GM23248 (cell line): ENCODE results near the gene CHMP3. TPM values are rescaled to one million over a fixed set of nuclear protein-coding genes. Genes with fewer than 3 reads are reported as not detected.
"Not testable (repeated sequence)": the region's sequence is repeated elsewhere in the genome, so short reads cannot be mapped to it uniquely, and the experiment has no call there.

Experiments used
- DNase-seq: peaks from one replicate; pipeline ENCODE4 v3.0.0-alpha.2; 2015
- H2AFZ ChIP-seq: fragments of 200-600 bp; sonication (generic); 2 replicates; pipeline ENCODE4 v1.6.1; 2016; ENCODE audit warnings: antibody characterized with exemption
- H3F3A ChIP-seq: fragments of 200-600 bp; sonication (generic); 2 replicates; pipeline ENCODE4 v1.6.1; 2016; ENCODE audit warnings: mild to moderate bottlenecking, antibody characterized with exemption, mixed run types; ENCODE audit not compliant: insufficient read depth
- H3K27ac ChIP-seq: fragments of 200-600 bp; sonication (generic); 2 replicates; pipeline ENCODE4 v1.5.1; 2016; ENCODE audit warnings: mild to moderate bottlenecking
- H3K27me3 ChIP-seq: fragments of 200-600 bp; sonication (generic); replicated peaks from 2 replicates; pipeline ENCODE4 v1.6.1; 2016; ENCODE audit warnings: mild to moderate bottlenecking; ENCODE audit not compliant: insufficient read depth
- H3K36me3 ChIP-seq: fragments of 200-600 bp; sonication (generic); 2 replicates; pipeline ENCODE4 v1.6.1; 2016; ENCODE audit warnings: low read depth, mild to moderate bottlenecking
- H3K4me1 ChIP-seq: fragments of 200-600 bp; sonication (generic); 2 replicates; pipeline ENCODE4 v1.6.1; 2016; ENCODE audit warnings: mild to moderate bottlenecking; ENCODE audit not compliant: insufficient read depth
- H3K4me2 ChIP-seq: fragments of 200-600 bp; sonication (generic); one replicate; pipeline ENCODE4 v1.6.1; 2016; ENCODE audit warnings: mild to moderate bottlenecking; ENCODE audit not compliant: unreplicated experiment
- H3K4me3 ChIP-seq: fragments of 200-600 bp; sonication (generic); 2 replicates; pipeline ENCODE4 v1.5.1; 2016; ENCODE audit warnings: mild to moderate bottlenecking
- H3K79me2 ChIP-seq: fragments of 200-600 bp; sonication (generic); 2 replicates; pipeline ENCODE4 v1.6.1; 2016; ENCODE audit warnings: mild to moderate bottlenecking; ENCODE audit not compliant: insufficient read depth
- H3K9ac ChIP-seq: fragments of 200-600 bp; sonication (generic); 2 replicates; pipeline ENCODE4 v1.6.1; 2016; ENCODE audit warnings: mild to moderate bottlenecking
- H3K9me2 ChIP-seq: fragments of 200-600 bp; sonication (generic); 2 replicates; pipeline ENCODE4 v1.6.1; 2016; ENCODE audit warnings: mixed run types, mild to moderate bottlenecking, moderate library complexity; ENCODE audit not compliant: insufficient read depth
- H3K9me3 ChIP-seq: fragments of 200-600 bp; sonication (generic); one replicate; pipeline ENCODE4 v1.6.1; 2017; ENCODE audit warnings: low read depth
- H4K20me1 ChIP-seq: fragments of 200-600 bp; sonication (generic); 2 replicates; pipeline ENCODE4 v1.6.0; 2016; ENCODE audit not compliant: insufficient read depth
- EZH2 ChIP-seq: fragments of 200-600 bp; sonication (generic); IDR thresholded peaks from 2 replicates; pipeline ENCODE4 v1.6.1; 2018; ENCODE audit warnings: antibody characterized with exemption, mild to moderate bottlenecking; ENCODE audit not compliant: insufficient read depth, poor library complexity, severe bottlenecking
- EZH2phosphoT487 ChIP-seq: fragments of 200-600 bp; sonication (generic); IDR thresholded peaks from 2 replicates; pipeline ENCODE4 v1.6.1; 2018; ENCODE audit warnings: antibody characterized with exemption, moderate library complexity, mild to moderate bottlenecking, low read depth; ENCODE audit not compliant: insufficient read depth
- WGBS, 2 experiments: methylation state at CpG; one replicate each; pipeline ENCODE4 v1.1.6; 2015 to 2017; ENCODE audit warnings: low lambda C conversion rate in 2 of 2, low coverage in 1 of 2; ENCODE audit errors: missing lambda C conversion rate in 2 of 2; 5-methylcytosine and 5-hydroxymethylcytosine counted together
- in situ Hi-C: fragments of 300-500 bp; cut with MboI; formaldehyde crosslinking; loops from 2 replicates; pipeline ENCODE4 v1.15.0; 2020
- polyA plus RNA-seq: library from polyadenylated mRNA; unstranded; fragments of >200 nt; fragmentation: Nextera tagmentation; extraction: Ambion mirVana; gene quantifications from 2 replicates; pipeline ENCODE4 v1.2.1, GENCODE V29; 2016
- total RNA-seq: library from RNA; depleted of rRNA; stranded (reverse); fragments of >200 nt; shearing (Covaris generic); gene quantifications from 2 replicates; pipeline ENCODE4 v1.2.3, GENCODE V29; 2014

The CHMP3 gene
- total and polyA plus RNA-seq, 2 experiments from 2014 or later = 74.5 to 81.2 TPM

DNA sequence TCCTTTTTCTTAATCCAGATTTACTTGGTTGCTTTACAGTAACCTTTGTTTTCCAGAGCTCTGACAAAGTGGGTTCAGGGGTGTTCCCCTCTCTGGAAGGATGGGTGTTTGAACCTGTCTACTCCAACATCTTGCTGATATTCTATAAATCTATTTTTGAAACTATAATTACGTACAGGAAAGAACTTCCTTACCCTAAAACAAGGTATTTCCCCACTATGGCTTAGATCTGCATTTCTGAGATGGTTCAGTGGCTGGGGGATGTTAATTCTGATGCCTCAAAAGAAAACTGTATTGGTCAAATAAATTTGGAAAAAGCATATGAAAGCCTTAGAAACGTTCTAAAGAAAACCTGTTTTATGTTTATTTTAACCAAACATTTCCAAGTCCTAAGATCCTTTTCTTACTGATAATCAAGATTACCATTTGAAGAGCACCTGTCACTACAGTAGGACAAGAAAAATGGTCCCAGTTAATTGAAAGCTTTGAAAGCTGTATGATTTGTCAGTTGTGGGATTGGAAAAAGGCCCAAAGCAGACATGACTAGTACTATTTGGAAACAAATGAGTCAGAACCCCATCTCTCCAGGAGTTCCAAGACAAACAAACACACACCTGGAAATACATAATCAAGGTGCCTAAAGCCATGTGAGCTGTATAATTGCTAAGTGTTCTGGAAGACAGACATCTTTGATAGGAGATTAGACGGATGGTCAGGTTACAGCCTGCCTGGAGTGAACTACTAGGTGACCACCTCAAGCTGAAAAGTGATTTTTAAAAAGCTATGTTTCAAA is 64.6 kb downstream of the CHMP3 start:
- in situ Hi-C loops = no loop called here
- Histone ChIP-seq H3K9me3 (no peaks in the 10 kb centered on the region), H4K20me1 (no peaks in the 10 kb centered on the region), H3K79me2 (peaks cover 35% of the 10 kb centered on the region), H3K4me3 (no peak overlapping the region), H3K27me3 (no peaks in the 10 kb centered on the region), H3K9ac (no peak overlapping the region), H3K36me3 (peaks cover 54% of the 10 kb centered on the region), H3K4me2 (no peak overlapping the region), H2AFZ (no peak overlapping the region), H3F3A (peaks cover 8% of the 10 kb centered on the region), H3K27ac (no peak overlapping the region), H3K9me2 (no peaks in the 10 kb centered on the region), H3K4me1 (no peaks in the 10 kb centered on the region)
- peak; percentile 33 for DNase-seq
- TF ChIP-seq EZH2 = no peak
- no peak for TF ChIP-seq EZH2phosphoT487
- 97% methylated on average over 3 of the region's 3 CpGs for WGBS, 2 experiments

DNA sequence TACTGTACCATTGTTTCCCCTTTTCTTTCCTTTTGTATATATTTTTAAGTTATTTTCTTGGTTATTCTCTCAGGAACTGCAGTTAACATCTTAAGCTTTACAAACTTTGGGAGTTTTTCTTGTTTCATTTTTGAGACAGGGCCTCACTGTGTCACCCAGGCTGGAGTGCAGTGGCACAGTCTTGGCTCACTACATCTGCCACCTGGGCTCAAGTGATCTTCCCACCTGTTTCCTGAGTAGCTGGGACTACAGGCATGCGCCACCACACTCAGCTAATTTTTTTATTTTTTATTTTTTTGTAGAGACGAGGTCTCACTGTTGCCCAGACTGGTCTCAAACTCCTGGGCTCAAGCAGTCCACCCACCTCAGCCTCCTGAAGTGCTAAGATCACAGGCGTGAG is 66.9 kb downstream of the CHMP3 start:
- 93 to 96% methylated on average over 3 of the region's 3 CpGs for WGBS, 2 experiments
- H3K4me3 ChIP-seq, H3K27me3 ChIP-seq, H2AFZ ChIP-seq, H4K20me1 ChIP-seq, H3K4me2 ChIP-seq, H3K9ac ChIP-seq, in situ Hi-C loops, H3K9me3 ChIP-seq, DNase-seq, H3K27ac ChIP-seq, H3K4me1 ChIP-seq, H3K9me2 ChIP-seq: not testable (repeated sequence)
- Histone ChIP-seq H3K79me2 (peaks cover 39% of the 10 kb centered on the region), H3F3A (peaks cover 10% of the 10 kb centered on the region), H3K36me3 (peaks cover 77% of the 10 kb centered on the region)

DNA sequence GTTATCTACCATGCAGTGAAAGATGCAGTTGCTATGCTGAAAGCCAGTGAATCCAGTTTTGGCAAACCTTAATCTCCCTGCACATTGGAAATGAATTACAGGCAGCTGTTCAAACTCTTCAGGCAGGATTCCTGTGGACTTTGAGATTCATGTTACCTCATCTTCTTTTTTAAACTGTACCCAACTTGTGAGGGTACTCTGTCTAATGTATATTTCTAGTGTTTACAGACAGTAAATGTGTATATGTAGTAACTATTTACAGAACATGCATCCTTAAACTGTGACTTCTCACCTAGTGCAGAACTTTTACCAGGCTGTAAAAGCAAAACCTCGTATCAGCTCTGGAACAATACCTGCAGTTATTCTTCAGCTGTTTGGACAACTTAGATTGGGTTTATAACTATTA is 71.2 kb downstream of the CHMP3 start:
- peaks cover 42% of the 10 kb centered on the region for H3K79me2 ChIP-seq
- H3K27me3 ChIP-seq = no peaks in the 10 kb centered on the region
- peaks cover 87% of the 10 kb centered on the region for H3K36me3 ChIP-seq
- H3K27ac ChIP-seq = no peak overlapping the region
- H3K4me1 ChIP-seq = no peaks in the 10 kb centered on the region
- TF ChIP-seq EZH2phosphoT487 = no peak
- TF ChIP-seq EZH2 = no peak
- WGBS, 2 experiments = 91 to 95% methylated on average over 1 of the region's 1 CpG
- DNase-seq = no peak
- H3K9me2 ChIP-seq = no peaks in the 10 kb centered on the region
- H3F3A ChIP-seq = peaks cover 5% of the 10 kb centered on the region
- in situ Hi-C loops = no loop called here
- H3K9ac ChIP-seq = no peak overlapping the region
- H4K20me1 ChIP-seq = no peaks in the 10 kb centered on the region
- no peaks in the 10 kb centered on the region for H3K9me3 ChIP-seq
- H3K4me2 ChIP-seq = no peak overlapping the region
- no peak overlapping the region for H3K4me3 ChIP-seq
- no peak overlapping the region for H2AFZ ChIP-seq

DNA sequence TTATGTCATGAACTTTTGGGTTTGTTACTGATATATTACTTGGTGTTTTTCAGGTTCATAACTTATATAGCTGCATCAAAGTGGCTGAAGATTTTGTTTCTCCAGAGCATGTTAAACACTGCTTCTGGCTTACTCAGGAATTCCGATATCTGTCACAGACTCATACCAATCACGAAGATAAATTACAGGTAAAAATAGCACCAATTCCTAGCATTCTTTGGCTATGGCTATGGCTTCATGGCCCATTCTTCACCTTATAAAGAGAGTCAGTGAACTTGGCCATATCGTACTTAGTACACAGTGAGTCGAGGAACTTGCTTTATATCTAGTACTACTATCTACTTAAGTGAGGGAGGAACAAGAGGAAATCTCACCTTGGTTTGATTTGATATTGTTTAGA is 72.2 kb downstream of the CHMP3 start:
- Histone ChIP-seq H3K9me3 (no peaks in the 10 kb centered on the region), H3F3A (peaks cover 5% of the 10 kb centered on the region), H2AFZ (no peak overlapping the region), H3K4me1 (no peaks in the 10 kb centered on the region), H3K27me3 (no peaks in the 10 kb centered on the region), H3K9me2 (no peaks in the 10 kb centered on the region), H3K9ac (no peak overlapping the region), H3K79me2 (peaks cover 34% of the 10 kb centered on the region), H3K4me3 (no peak overlapping the region), H4K20me1 (no peaks in the 10 kb centered on the region), H3K27ac (no peak overlapping the region), H3K36me3 (peaks cover 89% of the 10 kb centered on the region), H3K4me2 (no peak overlapping the region)
- TF ChIP-seq EZH2phosphoT487 (no peak), EZH2 (no peak)
- no peak for DNase-seq
- in situ Hi-C loops = no loop called here
- 93 to 98% methylated on average over 4 of the region's 4 CpGs for WGBS, 2 experiments
